Measurements from ENCODE around the gene RSPO3. TPM values are rescaled to one million over a fixed set of nuclear protein-coding genes. Genes with fewer than 3 reads are reported as not detected.

The RSPO3 gene
- total and polyA plus RNA-seq, 9 of the 15 experiments (the other 6 are each of a cell fraction or from before 2014, with no cell fraction given): not detected

GRCh38 chr6:127111526-127111925, 6.9 kb upstream of the RSPO3 start:
- BruUV-seq (replicated peaks): no TSS peak
- Histone ChIP-seq H3K4me2 (ENCODE audit: insufficient read depth, low read length) (no peak overlapping the region), H3K4me3 (no peak overlapping the region), H3K9ac (ENCODE audit: insufficient read depth in 1 of 2, low read depth in 2 of 2, low read length in 2 of 2) (no peak overlapping the region), H3K79me2 (ENCODE audit: control insufficient read depth, insufficient read depth, low read length) (no peaks in the 10 kb centered on the region), H3K9me3 (replicated peaks; ENCODE audit: control insufficient read depth, insufficient read depth, low read depth, low read length) (no peaks in the 10 kb centered on the region), H4K20me1 (replicated peaks; ENCODE audit: control insufficient read depth, insufficient read depth, low read length) (no peaks in the 10 kb centered on the region), H3K27ac (ENCODE audit: extremely low read depth, low read depth, low read length) (no peak overlapping the region), H2AFZ (ENCODE audit: low read depth, low read length) (no peak overlapping the region), H3K27me3 (ENCODE audit: control insufficient read depth in 2 of 2, insufficient read depth in 2 of 2, low read length in 2 of 2) (no peaks in the 10 kb centered on the region), H3K9me1 (ENCODE audit: control insufficient read depth, insufficient read depth, low read length) (no peaks in the 10 kb centered on the region), H3K36me3 (ENCODE audit: control insufficient read depth, insufficient read depth, low read length) (no peaks in the 10 kb centered on the region), H3K4me1 (replicated peaks in 1 of 2; ENCODE audit: control insufficient read depth in 2 of 2, insufficient read depth in 2 of 2, low read length in 2 of 2) (no peaks in the 10 kb centered on the region)
- intact Hi-C loops (cut with micrococcal nuclease): no loop called here
- TF ChIP-seq GATAD2B (IDR thresholded peaks at IDR 0.05; ENCODE audit: borderline replicate concordance) (no peak), CREBBP (IDR thresholded peaks at IDR 0.05; ENCODE audit: low read depth, low read length) (no peak), ZNF212 (CRISPR knock-in tag; IDR thresholded peaks at IDR 0.05) (no peak), ZNF512 (tag; IDR thresholded peaks at IDR 0.05) (no peak), MIER1 (IDR thresholded peaks at IDR 0.05; ENCODE audit: low read depth) (no peak), SNIP1 (IDR thresholded peaks at IDR 0.05; ENCODE audit: low read depth) (no peak), ZNF395 (CRISPR knock-in tag; IDR thresholded peaks at IDR 0.05) (no peak), CREM (IDR thresholded peaks at IDR 0.05; ENCODE audit: low read depth) (no peak), MBD2 (IDR thresholded peaks at IDR 0.05; ENCODE audit: borderline replicate concordance, low read depth) (no peak), ZHX1 (conservative IDR thresholded peaks at IDR 0.05; ENCODE audit: low read length) (no peak)
- CTCF ChIA-PET (ENCODE audit: low intra/inter-chr PET ratio): no interaction called here
- POLR2A ChIA-PET: interaction anchor here (1.2 kb wide), 1 partner anchor 916 kb away, joined by 4 read pairs; no protein-coding TSS in a partner anchor
- DNase-seq (ENCODE audit: extremely low read depth in 1 of 4, low spot score in 3 of 4): no peak
- no peak for ATAC-seq
- in situ Hi-C loops (cut with MboI): loop anchor here (25.0 kb wide), 1 partner anchor 1074 kb away; no protein-coding TSS in a partner anchor
- FAIRE-seq: no peak
- 0% methylated on average over 4 of the region's 4 CpGs for WGBS (ENCODE audit: insufficient coverage, low coverage, missing lambda C conversion rate)

Measured in K562 (cell line).